Activated T-helper 1 cell treated with Interleukin-2 at 50 U/mL for 16 hours (primary cell): ENCODE data around the gene C13orf46.
"Not testable (repeated sequence)": the region's sequence is repeated elsewhere in the genome, so short reads cannot be mapped to it uniquely, and the experiment has no call there.

Experiments used
- DNase-seq: peaks from one replicate; pipeline ENCODE4 v3.0.0-alpha.2; 2020; ENCODE audit warnings: low read depth

The C13orf46 gene

GRCh38 chr13:113923376-113924063 lies 50.4 kb downstream of the C13orf46 start:
- no peak for DNase-seq

DNA sequence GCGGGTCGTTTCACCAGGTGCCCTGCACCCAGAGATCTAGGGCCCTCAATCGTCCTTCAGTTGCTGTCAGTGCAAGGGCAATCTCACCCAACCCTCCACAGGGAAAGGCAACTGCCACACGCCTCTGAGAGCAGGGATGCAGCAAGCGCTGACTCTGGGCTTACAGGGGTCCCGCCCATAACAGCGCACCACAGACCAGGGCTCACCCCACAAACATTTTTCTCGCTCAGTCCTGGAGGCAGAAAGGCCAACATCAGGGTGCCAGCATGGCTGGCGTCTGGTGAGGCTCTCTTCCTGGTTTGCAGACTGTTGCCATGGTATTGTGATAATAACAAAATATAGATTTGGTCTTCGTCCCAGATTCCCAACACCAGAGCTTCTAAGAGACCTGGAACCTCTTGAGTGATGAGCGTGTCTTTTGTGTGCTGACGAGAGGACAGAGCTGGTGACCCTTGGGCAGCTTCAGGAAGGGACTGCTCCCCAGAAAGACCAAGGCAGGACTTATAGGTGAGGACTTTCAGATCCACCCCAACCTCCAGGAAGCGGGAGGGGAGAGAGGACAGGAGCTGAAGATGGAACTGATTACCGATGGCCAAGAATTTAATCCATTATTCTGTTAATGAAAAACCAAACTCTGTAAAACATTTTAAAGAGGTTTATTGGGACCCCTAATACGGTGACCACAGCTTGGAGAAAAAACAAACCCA lies 51.3 kb downstream of the C13orf46 start:
- DNase-seq = no peak

DNA sequence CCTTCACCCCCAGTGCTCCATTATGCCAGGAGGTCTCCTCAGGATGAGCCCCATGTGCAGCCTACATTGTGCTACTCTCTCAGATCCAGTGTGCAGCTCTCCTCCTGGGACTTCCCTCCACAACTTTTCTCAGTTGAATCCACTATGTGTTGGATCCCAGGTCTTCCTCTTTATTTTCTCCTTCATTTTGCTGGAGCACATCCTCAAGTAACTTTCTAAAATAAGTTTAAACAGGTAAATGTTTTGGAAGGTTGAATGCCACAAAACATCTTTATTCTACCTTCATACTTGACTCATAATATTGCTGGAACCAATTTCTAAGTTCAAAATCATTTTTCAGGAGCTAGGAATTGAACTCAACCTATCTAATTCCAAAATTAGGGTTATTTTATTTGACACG lies 52.1 kb downstream of the C13orf46 start:
- DNase-seq = no peak

GRCh38 chr13:113920606-113921286 lies 53.1 kb downstream of the C13orf46 start:
- DNase-seq = no peak

DNA sequence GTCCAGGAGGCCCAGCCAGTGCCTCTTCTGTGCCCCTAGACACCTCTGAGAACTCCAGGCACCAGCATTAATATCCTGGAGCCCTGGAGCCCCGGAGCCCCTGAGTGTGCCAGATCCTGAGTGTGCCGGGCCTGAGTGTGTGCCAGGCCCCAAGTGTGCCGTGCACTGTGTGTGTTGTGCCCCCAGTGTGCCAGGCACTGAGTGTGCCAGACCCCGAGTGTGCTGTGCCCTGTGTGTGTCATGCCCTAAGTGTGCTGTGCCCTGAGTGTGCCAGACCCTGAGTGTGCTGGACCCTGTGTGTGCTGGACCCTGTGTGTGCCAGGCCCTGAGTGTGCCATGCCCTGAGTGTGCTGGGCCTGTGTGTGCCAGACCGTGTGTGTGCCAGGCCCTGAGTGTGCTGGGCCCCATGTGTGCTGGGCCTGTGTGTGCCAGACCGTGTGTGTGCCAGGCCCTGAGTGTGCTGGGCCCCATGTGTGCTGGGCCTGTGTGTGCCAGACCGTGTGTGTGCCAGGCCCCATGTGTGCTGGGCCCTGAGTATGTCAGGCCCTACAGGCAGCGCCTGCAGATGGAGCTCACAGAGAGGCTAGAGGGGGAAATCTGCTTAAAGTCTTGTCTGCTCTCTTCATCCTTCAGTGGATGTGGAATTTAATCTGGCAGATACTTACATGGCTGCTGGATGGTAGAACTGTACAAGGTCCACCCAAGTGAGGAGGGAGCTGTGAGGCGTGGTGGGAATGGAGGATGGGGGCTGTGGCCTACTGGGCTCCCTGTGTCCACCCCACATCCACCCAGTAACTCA lies 53.9 kb downstream of the C13orf46 start:
- DNase-seq = no peak

GRCh38 chr13:113918981-113919701 lies 54.7 kb downstream of the C13orf46 start:
- DNase-seq = no peak

DNA sequence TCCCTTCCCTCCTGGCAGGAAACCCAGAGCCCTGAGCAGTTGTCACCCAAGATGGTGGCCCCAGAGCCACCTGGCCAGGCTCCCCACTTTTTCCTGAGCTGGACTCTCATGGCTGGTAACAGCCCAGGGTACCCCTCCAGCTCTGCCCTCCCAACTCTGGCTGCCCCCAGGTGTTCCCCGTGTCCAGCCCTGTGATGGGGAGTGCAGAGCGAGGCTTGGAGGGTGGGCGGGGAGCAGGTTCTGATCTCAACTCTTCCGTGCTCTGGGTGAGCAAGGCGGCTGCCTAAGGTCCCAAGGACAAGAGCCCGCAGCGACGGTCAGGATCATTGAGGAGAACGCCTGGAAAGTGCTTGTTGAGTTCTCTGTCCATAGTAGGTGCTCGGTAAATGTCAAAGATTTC lies 55.3 kb downstream of the C13orf46 start:
- no peak for DNase-seq

DNA sequence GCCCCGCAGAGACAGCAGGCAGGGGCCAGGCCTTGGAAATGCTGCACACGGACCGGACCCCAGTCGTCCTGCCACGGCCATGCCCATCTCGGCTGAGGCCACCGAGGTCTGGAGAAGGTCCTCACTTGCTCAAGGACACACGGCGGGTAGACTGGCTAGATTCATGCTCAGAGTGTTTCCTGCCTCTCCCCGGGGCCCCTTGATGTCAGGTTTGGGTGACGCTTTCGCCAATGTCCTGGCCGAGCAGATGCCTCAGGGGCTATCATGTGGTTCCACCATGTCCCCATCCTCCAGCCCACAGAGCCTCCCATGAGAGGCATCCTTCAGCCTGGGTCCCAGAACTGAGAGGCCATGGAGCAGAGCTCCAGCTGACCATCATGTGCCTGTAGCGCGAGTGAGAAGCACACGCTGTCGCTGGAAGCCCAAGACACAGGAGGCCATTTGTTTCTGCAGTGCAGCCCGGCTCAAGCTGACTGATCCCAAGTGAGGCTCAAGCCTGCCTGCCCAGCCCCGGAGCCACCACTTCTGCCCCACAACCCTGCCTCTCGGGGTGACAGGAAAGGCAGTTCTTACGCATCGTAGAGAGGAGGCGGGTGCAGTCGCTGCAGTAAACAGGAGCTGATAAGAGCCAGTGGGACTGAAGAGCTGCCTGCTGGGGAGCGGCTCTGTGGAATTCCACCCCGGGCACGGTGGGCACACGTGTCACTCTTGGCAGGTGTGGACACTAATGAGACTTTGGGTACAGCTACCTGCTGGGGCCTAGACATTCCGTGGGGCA lies 56.1 kb downstream of the C13orf46 start:
- DNase-seq = no peak

GRCh38 chr13:113917096-113917495 lies 56.8 kb downstream of the C13orf46 start:
- no peak for DNase-seq

- no peak for DNase-seq
These were observed 57.5 kb downstream of the C13orf46 start for GRCh38 chr13:113916330-113916815.

- DNase-seq = no peak
These were observed 58.0 kb downstream of the C13orf46 start for GRCh38 chr13:113915786-113916329.

DNA sequence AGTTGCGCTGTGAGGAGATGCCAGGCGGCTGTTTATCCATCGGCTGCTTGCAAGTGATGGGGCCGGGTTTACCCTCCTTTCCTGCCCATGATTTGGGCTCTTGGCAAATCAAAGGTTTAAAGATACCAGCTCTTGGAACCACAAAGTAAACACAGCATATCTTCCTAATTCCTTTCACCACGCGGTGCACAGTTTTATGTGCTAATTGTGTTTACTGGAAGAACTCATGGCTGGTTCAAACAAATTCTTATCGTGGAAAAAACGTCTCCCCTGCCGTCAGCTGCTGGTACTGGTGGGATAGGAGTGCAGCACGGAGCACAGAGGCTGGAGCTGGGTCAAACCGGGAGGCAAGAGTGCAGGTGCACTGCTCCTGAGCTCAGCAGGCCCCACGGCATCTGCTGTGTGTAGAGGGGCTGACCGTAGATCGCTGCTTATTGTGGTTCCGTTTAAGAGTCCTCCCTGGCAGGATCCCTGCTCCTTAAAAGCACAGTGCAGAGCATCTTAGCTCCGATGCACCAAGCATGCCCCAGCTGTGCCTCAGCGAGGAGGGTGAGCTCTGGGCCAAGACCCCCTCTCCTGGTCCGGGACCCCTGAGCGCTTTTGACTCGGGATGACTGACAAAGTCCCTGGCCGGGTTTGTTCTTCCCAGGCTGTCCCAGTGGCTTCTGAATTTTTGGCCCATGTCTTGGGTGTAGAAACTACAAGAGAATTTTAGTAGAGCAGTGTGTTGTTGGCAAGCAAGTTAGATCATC lies 58.7 kb downstream of the C13orf46 start:
- DNase-seq = no peak

GRCh38 chr13:113914333-113915011 lies 59.4 kb downstream of the C13orf46 start:
- no peak for DNase-seq

GRCh38 chr13:113913838-113914237 lies 60.0 kb downstream of the C13orf46 start:
- not testable (repeated sequence) for DNase-seq

GRCh38 chr13:113913408-113913807 lies 60.5 kb downstream of the C13orf46 start:
- DNase-seq = not testable (repeated sequence)

DNA sequence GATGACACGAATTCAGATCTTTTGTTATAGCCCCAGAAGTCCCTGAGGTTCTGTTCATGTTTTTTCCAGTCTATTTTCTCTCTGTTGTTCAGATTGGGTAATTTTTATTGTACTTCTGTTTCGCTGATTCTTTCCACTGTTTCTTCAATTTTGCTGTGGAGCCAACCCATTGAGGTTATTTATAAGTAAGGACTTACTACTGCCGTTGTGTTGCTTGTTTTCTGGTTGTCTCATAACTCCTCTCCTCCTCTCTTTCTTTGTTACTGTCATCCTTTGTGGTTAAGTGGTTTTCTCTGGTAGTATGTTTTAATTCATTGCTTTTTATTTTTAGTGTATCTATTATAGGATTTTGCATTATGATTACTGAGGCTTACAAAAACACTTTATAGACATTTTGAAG lies 61.3 kb downstream of the C13orf46 start:
- no peak for DNase-seq

DNA sequence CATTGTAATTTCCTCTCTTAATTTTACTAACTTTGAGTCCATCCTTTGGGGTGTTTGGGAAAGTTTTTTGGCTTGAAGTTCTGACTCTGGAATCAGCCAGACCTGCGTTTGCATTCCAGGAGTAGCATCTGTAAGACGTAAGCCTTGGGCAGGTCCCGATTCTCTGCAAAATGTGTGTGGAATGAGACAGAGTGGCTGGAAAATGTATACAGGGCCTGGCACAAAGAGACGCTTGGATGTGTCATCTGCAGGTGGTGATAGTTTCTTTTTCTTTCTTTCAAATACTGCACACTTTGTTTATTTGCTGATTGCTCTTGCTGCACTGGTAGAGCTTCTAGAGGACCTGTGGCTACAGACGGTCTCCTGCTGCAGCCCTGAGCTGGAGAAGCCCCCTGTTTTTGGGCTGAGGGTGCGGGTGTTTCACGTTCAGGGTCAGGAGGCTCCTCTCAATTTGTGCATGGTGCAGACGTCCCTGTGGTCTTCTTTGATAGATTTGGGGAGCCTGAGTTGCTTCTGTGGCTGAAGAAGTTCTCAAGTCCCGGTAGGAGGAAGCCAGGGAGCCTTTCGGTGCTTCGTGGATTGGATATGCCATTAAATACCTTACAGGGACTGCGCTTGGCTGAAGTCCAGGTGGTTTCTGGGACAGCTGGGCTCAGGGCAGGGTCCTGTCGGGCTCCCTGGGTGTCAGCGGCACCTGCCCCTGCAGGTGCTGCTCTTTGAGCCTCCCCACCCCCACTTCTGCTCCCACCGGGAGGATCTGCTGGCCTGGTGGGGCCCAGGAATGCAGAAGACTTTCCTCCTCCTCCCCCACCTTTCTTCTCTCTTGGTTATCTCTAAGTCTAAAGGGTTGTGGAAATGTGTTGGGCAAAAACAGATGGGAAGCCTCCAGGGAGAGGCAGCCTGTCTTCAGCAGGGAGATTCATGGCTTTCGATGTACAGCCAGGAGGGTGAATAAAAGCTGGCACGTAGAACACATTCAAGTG lies 66.0 kb downstream of the C13orf46 start:
- no peak for DNase-seq

DNA sequence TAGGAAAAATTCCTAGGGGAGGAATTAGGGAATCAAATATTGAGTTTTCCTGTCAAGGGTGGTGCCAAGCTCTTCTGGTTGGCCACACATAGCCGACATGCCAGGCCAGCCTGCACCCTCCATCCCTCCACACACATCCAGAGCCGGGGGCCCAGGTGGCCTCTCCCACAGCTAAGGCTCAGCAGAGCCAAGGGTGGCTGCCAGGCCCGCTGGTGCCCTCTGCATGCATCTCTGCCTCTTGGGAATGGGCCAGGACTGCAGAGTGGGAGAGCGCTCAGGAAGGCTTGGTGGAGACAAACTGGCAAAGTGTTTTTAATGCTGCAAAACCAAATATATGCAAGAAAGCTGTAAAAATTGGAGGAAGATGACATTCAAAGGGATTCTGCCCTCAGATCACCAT lies 67.3 kb downstream of the C13orf46 start:
- DNase-seq = no peak
